Astrocyte of the spinal cord (primary cell): ENCODE data around the gene CMSS1.
"Not testable (repeated sequence)": the region's sequence is repeated elsewhere in the genome, so short reads cannot be mapped to it uniquely, and the experiment has no call there.

Experiments
- DNase-seq: peaks from one replicate; pipeline ENCODE4 v3.0.0; 2011; ENCODE audit warnings: low read depth, low spot score
- H3K4me3 ChIP-seq: 2 replicates; pipeline ENCODE4 v1.5.1; 2011; ENCODE audit warnings: low read depth, mild to moderate bottlenecking, low read length, moderate library complexity
- in situ Hi-C: cut with HindIII; loops from 2 replicates; pipeline ENCODE4 v1.10.0; 2017; ENCODE audit warnings: low sequenced_read_pairs
- TF ChIP-seq, protein P1 (sequence below): IDR thresholded peaks from 2 replicates; pipeline ENCODE4 v1.5.1; 2012; ENCODE audit warnings: low read depth, mild to moderate bottlenecking, low read length, inconsistent platforms

CMSS1 gene

DNA sequence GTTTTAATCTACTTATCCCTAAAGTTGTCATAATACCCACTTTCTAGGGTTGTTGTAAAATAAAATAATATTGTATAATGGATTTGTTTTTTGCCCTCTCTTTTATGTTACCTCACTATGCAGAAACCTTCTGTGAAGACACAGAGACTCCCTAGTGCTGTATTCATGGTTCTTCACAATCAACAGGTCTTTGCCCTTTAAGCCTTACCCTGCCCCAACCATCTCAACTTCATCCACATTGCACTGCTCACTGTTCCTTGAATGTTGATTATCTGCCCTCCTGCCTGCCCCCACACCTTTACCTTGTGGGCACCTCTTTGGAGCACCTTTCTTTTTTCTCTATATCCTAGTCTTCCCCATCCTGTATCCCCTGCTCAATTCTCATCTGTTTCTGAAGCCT is 21.1 kb downstream of the CMSS1 start:
- TF ChIP-seq, protein P1, sequence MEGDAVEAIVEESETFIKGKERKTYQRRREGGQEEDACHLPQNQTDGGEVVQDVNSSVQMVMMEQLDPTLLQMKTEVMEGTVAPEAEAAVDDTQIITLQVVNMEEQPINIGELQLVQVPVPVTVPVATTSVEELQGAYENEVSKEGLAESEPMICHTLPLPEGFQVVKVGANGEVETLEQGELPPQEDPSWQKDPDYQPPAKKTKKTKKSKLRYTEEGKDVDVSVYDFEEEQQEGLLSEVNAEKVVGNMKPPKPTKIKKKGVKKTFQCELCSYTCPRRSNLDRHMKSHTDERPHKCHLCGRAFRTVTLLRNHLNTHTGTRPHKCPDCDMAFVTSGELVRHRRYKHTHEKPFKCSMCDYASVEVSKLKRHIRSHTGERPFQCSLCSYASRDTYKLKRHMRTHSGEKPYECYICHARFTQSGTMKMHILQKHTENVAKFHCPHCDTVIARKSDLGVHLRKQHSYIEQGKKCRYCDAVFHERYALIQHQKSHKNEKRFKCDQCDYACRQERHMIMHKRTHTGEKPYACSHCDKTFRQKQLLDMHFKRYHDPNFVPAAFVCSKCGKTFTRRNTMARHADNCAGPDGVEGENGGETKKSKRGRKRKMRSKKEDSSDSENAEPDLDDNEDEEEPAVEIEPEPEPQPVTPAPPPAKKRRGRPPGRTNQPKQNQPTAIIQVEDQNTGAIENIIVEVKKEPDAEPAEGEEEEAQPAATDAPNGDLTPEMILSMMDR, result no peak
- no peak overlapping the region for H3K4me3 ChIP-seq
- DNase-seq, result no peak
- in situ Hi-C loops, result no loop called here

DNA sequence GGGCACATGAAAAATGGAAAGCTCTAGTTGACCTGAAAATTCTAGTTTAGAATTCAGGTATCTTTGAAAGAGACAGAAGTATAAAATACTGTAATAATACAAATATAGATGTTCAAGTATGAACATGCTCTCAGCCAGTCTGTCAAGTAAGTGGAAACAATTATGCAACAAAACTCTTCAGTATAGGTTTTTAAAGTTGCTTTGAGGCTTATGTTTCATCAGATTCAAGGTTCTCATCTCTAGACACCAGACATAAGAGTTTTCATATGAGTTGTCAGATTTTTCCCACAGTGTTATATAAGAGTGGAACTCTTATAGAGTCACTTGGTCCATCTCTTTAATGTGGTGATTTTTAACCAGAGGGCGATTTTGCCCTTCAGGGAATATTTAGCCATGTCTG is 22.0 kb downstream of the CMSS1 start:
- no peak overlapping the region for H3K4me3 ChIP-seq
- TF ChIP-seq, protein P1, result no peak
- in situ Hi-C loops, result no loop called here
- no peak for DNase-seq

DNA sequence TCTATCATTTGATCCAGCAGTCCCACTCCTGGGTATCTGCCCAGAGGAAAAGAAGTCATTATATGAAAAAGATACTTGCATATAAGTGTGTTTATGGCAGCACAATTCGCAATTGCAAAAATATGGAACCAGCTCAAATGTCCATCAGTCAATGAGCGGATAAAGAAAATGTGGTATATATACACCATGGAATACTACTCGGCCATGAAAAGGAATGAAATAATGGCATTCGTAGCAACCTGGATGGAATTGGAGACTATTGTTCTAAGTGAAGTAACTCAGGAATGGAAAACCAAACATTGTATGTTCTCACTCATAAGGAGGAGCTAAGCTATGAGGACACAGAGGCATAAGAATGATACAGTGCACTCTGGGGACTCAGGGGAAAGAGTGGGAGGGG is 24.3 kb downstream of the CMSS1 start:
- in situ Hi-C loops, H3K4me3 ChIP-seq, DNase-seq: not testable (repeated sequence)

DNA sequence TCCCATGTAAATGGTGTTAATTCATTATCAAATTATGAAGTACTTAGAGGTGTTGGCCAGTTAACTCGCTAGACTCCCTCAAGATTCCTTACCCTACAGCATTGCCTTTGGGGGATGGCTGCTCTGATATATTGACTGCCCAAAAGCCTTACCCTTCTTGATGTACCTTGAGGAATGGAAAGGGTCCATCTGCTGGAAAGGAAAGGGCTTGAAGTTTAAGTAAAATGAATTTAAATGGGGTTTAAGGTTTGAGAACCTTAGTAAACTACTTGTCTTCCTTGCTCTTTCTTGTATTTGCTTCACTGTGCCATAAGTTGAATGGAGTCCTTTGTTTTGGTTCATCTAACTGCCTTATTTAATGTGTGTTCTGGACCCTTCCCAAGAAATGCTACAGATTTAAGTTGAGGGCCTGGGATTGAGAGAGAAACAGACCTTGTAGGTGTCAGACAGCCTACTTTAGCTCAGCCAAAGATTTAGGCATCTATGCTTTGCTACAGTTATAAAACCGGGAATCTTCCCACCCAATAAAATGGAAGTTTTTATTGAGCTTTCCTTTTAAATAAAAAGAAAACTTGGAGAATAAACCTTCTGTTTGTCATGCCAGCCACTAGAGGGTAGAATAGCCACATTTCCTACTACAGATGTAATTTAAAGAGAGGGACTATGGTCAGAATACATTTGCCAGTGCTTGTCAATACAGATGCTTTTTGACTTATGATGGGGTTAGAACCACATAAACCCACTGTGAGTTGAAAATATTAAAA is 25.3 kb downstream of the CMSS1 start:
- no peak overlapping the region for H3K4me3 ChIP-seq
- peak; percentile 80 for DNase-seq
- in situ Hi-C loops, result no loop called here
- TF ChIP-seq, protein P1, result peak; percentile 57

DNA sequence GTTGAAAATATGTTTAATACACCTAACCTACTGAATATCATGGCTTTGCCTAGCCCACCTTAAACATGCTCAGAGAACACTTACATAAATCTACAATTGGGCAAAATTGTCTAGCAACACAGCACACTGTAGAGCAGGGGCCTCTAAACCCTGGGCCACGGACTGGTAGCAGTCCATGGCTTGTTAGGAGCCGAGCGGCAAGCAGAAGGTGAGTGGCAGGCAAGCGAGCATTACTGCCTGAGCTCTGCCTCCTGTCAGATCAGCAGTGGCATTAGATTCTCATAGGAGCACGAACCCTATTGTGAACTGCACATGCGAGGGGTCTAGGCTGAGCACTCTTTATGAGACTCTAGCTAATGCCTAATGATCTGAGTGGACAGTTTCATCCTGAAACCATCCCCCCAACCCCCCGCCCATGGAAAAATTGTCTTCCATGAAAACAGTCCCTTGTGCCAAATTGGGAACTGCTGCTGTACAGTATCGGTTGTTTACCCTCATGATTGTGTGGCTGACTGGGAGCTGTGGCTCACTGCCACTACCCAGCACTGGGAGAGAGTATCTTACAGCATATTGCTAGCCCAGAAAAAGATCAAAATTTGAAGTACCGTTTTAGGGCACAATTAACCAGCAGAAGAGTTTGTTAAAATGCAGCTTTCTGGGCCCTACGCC is 26.1 kb downstream of the CMSS1 start:
- in situ Hi-C loops, result no loop called here
- H3K4me3 ChIP-seq, result no peak overlapping the region
- DNase-seq, result peak; percentile 37
- TF ChIP-seq, protein P1, result no peak

DNA sequence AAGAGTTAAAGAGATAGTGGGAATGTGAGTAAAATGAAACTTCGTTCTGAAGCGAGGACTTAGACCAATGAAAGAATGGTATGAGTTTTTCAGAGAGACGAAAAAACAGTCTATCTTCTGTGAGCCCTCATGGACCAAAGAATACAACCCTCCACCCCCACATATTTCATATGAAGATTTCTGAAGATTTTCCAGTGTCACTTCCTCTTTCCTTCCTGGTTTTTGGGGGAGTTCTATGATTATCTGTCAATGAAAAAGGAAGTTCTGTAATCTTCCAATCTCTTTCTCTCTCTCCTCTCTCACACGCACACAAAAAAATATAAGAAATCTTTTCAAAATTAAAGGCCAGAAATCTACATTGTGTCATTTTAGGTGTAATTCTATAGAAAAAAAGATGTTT is 27.7 kb downstream of the CMSS1 start:
- in situ Hi-C loops, result no loop called here
- DNase-seq, result no peak
- TF ChIP-seq, protein P1, result no peak
- no peak overlapping the region for H3K4me3 ChIP-seq

DNA sequence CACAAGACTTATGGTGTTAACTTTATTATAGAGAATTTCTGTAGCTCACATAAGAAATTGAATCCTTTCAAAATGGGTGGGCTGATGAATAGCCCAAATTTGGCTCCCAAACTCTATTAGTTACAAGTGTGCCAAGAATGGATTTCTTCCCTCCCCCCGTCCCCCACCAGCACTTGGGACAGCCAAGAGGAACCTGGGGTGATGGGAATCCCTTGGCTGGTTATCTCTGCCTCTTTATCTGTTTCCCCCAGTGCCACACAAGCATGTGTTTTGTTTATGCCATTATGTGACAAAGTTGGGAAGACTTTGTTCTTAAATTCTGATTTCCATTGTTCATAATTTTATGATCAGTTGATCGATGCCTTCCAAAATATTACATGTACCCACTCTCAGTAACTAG is 28.3 kb downstream of the CMSS1 start:
- TF ChIP-seq, protein P1, result no peak
- no peak overlapping the region for H3K4me3 ChIP-seq
- no peak for DNase-seq
- in situ Hi-C loops, result no loop called here
